GM21367 (cell line): ENCODE results near the gene CDKAL1.

Experiments used
- ATAC-seq: cut with Tn5 transposase; IDR thresholded peaks from one replicate; pipeline ENCODE4 v1.9.1; 2021; ENCODE audit not compliant: unreplicated experiment

CDKAL1 gene

GRCh38 chr6:21264288-21265033, 730.2 kb downstream of the CDKAL1 start:
- no peak for ATAC-seq

DNA sequence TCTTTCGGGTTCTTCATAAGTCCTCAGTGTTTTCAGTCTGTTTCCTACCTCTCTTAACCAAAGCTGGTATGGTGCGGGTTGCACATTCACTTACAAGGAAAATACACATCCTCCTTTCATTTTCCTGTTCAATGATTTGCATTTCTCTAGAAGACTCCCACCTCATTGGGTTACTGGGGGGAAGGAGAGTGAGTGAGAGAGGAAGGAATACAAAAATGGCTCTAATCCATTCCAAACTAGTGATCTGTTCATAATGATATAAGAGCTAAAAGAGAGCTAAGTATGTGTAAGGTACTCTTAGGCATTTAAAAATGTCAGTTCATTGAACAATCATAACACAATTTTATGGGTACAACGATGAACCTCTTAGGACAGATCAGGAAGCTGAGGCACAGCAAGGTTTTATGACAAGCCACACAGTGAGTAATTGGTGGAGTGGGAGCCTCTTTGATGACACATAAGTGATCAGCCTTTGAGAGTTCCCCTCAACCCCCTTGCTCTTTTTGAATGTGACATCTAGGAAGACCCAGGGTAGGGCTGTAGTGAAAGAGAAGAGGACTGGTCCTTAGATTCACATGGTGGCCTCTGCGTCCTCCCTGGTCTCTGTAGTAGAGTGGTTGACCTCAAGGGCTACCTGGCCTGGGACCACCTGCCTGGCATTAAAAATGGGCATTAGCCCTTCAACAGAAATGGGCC, 730.9 kb downstream of the CDKAL1 start:
- ATAC-seq: no peak

DNA sequence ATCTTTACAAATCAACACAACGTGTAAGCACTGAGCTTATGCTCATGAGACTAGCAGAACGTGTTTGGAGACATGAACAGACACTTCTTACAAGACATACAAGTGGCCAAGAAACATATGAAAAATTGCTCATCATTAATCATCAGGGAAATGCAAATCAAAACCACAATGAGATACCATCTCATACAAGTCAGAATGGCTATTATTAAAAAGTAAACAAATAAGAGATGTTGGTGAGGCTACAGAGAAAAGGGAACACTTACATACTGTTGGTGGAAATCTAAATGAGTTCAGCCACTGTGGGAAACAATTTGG, 731.4 kb downstream of the CDKAL1 start:
- no peak for ATAC-seq

DNA sequence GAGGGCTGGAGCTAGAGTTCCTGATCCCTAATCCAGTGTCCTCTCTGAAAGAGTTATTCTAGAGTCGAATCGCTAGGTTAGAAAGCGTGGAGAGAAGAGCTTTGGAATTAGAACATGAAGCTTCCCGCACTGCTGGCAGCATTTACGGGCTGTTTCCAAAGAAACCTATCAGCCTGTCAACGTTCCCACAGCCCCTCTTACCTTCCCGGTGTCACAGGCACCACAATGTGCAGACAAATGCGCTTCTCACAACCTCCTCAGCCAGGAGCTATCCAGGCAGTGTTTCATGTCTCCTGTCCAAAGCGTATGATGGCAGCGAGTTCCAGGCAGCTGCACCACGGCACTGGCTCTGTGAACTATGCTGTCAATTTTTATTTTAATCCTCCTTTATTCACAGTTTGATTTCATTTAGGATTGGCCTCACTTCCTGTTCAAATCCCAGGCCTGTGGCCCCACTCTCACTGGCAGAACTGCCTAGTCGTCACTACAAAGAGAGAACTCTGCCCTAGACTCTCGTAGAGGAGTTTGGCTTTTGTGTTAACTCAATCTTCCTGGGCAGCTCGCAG, 736.5 kb downstream of the CDKAL1 start:
- no peak for ATAC-seq

GRCh38 chr6:21271428-21272155, 737.3 kb downstream of the CDKAL1 start:
- no peak for ATAC-seq

GRCh38 chr6:21273451-21273850, 739.2 kb downstream of the CDKAL1 start:
- no peak for ATAC-seq

DNA sequence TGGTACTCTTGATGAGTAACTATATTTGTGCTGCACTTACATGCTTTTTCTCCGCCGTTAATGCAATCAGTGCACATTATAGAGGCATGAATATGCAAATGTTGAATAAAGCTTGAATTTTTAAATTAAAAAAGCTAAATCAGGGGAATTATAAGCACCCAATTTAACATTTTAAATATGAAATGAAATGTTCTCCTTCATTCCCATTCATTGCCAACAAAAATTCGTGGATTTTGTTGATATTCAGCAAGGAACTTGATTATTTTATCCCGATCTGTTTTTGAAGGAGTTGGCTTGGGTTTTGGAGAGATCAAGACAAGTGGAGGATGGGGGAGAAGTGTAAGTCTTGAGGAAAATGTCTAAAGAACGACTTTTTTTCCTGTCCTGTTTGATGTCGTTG, 740.6 kb downstream of the CDKAL1 start:
- ATAC-seq: no peak

GRCh38 chr6:21277601-21278374, 743.5 kb downstream of the CDKAL1 start:
- ATAC-seq: no peak

- ATAC-seq: no peak
Measured at GRCh38 chr6:21278375-21278745, 744.1 kb downstream of the CDKAL1 start.

DNA sequence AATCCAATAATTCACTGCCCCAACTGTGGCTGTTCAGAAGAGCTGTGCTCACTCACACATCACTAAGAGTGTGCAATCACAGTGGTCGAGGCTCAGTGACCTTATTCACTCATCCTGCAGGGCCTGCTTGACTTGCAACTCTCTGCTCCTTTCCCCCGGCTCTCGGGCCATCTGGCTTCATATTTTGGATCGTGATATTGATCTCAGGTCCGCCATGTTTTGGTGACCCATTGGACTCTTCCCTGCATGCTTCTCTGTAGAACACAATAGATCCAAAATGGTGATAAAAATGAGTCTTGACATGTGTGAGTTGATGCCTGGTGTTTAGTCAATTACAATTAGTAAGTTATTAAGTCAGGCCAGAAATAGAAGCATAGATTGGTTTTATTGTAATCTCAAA, 745.4 kb downstream of the CDKAL1 start:
- ATAC-seq: no peak

GRCh38 chr6:21281366-21281765, 747.1 kb downstream of the CDKAL1 start:
- no peak for ATAC-seq
